ENCODE data around the gene BICDL1.
"Not testable (repeated sequence)": the region's sequence is repeated elsewhere in the genome, so short reads cannot be mapped to it uniquely, and the experiment has no call there.

The BICDL1 gene, protein sequence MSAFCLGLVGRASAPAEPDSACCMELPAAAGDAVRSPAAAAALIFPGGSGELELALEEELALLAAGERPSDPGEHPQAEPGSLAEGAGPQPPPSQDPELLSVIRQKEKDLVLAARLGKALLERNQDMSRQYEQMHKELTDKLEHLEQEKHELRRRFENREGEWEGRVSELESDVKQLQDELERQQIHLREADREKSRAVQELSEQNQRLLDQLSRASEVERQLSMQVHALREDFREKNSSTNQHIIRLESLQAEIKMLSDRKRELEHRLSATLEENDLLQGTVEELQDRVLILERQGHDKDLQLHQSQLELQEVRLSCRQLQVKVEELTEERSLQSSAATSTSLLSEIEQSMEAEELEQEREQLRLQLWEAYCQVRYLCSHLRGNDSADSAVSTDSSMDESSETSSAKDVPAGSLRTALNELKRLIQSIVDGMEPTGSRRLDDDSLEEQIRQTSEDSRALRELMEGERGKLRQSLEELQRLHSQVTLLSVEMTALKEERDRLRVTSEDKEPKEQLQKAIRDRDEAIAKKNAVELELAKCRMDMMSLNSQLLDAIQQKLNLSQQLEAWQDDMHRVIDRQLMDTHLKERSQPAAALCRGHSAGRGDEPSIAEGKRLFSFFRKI

DNA sequence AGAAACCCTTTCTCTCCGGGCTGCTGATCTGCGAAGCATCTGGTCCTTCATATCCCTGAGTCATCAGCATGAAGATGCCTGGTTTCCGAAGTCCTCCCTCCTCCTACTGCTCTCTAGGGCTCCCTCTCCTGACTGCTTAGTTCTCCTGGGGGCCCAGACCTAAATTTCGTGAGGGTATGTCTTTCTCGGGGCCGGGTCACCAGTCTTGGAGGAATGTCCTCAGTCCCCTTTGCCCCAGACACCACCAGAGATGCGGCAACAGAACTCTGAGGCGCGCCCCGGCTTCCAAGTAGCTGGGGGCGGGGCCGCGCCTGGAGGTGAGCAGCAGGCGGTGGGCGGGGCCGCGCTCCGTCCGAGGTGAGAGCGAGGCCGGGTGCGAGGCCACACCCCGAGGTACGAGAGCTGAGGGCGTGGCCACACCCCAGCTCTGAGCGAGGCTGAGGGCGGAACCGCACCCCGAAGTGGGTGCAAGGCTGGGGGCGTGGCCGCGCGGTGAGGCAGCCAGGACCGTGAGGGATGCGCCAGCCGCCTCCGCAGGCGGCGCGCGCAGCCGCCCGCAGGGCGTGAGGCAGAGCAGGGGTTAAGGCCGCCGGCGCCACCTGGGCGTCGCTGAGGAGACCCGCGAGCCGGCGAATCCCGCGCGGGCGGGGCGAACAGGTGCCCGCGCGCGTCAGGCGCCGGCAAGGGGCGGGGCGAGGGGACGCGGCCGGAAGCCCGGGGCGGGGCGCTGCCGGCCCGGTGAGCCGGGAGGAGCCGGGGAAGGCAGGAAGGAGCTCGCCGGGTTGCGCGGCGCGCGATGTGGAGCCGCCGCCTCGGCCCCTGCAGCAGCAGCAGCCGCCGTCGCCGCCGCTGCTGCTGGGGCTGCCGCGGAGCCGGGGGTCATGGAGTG lies at the start of gene BICDL1:
Gene BICDL1, plus strand, starts transcription at position 765 of the 889 bp plus-strand sequence. CDS start 633 bp downstream, outside the sequence.
- DNase-seq: peak; percentile 29

DNA sequence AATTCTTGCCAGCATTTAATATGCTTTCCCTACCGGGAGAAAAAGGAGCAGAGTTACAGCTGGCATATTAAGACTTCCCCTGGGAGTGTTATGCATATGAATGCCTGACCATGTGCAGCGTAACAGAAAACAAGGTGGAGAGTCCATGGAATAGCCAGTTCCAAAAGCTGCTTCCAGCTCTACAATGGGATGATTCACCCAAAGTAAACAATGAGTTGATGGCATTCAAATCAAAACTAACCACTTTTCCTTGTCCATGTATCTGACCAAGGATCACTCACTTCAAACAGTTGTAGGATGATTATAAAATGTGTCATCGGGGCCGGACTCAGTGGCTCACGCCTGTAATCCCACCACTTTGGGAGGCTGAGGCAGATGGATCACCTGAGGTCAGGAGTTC lies 48.1 kb upstream of the BICDL1 start:
- DNase-seq: no peak

DNA sequence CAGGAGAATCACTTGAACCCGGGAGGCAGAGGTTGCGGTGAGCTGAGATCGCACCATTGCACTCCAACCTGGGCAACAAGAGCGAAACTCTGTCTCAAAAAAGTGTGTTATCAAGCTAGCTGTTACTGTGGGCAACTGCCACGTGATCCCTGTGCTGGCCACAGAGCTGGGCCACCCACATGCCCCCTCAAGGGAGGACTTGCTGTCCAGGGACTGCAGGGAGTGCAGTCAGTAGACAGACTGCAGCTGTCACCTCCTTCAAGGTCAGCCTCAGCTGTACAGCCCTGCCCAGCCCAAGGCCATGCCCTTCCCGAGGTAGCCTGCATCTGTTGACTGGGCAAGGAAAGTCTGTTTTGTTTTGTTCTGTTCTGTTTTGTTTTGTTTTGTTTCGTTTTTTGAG lies 46.6 kb upstream of the BICDL1 start:
- no peak for DNase-seq

DNA sequence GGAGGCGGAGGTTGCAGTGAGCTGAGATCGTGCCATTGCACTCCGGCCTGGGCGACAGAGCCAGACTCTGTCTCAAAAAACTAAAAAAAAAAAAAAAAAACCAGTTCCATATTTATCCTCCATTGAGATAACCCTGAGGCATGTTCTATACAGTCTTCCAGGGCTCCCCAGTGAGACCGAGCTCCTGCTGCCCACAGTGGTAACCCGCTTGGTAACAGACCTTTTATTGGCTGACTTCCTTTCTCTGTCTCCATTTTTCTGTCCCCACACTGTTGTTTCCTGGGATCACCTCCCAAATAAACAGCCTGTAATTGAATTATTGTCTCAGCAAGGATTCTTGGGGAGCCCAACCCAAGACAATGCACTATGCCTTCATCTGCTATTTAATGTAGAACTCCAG lies 42.8 kb upstream of the BICDL1 start:
- no peak for DNase-seq

DNA sequence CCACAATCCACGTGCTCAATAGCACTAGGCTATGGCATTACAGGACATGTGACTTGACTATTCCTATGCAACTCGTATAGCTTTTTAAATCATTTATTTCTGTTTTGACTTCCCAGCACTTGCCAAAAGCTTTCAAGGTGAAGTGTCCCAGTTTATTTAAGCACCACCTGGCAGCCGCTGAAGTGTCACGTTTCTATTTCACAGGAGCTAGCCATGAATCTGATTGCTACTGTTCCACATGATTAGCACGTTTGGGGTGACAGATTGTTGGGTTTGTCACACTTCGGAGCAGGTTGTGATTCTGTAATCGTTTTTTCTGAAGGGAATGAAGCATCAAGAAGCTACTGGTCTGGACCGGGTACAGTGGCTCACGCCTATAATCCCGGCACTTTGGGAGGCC lies 39.9 kb upstream of the BICDL1 start:
- DNase-seq: no peak

DNA sequence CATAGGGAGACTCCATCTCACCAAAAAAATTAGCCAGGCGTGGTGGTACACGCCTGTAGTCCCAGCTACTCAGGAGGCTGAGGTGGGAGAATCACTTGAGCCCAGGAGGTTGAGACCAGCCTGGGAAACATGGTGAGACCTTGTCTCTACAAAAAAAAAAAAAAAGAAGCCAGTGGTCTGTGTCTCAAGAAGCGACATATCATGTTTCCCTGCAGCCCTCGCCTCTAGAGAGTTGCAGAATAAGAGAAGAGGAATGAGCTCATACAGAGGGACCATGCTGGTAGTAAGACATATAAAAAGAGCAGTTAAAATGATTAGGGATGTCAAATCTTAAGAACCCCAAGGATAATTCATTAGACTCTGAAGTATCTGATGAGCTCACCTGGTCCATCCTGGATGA lies 39.4 kb upstream of the BICDL1 start:
- no peak for DNase-seq

DNA sequence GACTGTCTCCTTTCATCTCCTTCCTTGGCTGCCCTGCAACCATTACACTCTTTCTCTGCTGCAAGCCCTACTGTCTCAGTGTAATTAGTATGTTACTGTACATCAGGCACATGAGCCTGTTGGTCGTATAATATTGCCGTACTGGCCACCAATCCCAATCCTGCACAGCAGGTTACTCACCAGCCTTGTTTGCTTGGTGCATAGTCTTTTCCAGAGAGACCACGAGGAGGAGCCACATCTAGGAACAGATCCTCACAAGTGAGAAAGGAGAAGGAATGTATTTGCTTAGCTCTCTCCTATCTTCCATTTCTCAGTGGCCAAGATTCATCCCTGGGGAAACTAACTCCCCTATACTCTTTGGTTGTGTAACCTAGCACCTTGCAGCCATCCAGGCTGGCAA lies 33.0 kb upstream of the BICDL1 start:
- no peak for DNase-seq

DNA sequence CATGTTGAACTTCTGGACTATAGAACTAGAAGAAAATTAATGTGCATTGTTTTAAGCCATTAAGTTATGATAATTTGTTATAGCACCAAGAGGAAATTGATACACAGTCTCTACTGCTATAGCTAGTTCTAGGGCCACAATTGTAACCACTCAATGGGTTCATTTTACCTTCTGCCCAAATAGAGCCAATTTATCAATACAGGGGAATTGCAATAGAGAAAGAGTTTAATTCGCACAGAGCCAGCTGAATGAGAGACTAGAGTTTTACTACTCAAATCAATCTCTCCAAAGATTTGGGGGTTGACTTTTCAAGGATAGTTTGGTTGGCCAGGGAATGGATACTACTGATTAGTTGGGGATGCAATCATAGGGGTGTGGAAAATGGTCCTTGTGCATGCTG lies 31.9 kb upstream of the BICDL1 start:
- no peak for DNase-seq

DNA sequence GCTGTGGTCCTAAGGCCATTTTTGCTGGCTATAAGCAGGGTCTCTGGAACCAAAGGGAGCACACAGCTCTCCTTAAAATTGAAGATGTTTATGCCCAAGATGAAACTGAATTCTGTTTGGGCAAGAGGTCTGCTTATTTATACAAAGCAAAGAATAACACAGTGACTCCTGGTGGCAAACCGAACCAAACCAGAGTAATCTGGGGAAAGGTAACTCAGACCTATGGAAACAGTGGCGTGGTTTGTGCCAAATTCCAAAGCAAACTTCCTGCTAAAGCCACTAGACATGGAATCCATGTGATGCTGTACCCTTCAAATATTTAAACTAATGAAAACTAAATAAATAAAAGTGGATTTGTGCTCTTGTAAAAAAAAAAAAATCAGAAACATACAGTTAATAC lies 29.6 kb upstream of the BICDL1 start:
- DNase-seq: no peak

DNA sequence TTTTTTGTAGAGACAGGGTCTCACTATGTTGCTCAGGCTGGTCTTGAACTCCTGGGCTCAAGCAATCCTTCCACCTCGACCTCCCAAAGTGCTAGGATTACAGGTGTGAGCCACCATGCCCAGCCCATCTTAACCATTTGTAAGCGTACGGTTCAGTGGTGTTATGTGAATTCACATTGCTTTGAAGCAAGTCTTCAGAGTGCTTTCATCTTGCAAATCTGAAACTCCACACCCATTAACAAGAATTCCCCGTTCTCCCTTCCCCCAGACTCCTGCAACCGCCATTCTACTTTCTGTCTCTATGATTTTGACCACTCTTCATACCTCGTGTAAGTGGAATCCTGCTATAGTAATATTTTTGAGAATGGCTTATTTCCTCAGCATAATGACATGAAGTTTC lies 24.9 kb upstream of the BICDL1 start:
- no peak for DNase-seq

DNA sequence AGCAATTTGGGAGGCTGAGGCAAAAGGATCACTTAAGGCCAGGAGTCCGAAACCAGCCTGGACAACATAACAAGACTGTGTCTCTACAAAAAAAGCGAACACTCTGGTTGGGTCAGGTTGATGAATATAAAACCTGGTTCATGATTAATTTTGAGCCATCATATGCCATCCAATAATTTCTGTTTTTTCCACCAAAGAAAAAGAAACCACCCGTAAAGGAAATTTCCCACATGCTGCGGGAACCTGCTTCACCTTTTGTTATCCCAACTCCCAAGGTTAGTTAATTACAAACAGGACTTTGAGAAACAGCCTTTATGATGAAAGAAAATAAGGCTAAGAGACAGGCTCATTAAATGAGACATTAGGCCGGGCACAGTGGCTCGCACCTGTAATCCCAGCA lies 24.1 kb upstream of the BICDL1 start:
- no peak for DNase-seq

DNA sequence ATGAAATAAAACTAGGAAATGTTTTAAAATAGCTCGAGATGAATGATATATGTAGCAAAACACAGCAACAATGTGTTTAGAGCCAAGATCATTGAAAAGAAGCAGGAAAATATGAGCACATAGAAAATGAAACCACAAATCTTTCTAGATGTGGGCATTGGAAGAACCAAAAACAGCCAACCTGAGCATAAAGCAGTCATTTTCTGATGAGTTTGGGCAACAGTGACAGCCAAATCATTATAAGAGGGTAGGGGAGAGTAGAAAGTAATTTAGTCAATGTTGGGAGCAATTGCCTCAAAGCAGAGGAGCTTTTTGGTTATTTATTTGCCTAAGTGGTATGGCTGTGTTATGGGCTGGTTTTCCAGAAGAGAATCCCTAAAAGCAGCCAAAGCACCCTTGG lies 8.8 kb upstream of the BICDL1 start:
- DNase-seq: no peak

DNA sequence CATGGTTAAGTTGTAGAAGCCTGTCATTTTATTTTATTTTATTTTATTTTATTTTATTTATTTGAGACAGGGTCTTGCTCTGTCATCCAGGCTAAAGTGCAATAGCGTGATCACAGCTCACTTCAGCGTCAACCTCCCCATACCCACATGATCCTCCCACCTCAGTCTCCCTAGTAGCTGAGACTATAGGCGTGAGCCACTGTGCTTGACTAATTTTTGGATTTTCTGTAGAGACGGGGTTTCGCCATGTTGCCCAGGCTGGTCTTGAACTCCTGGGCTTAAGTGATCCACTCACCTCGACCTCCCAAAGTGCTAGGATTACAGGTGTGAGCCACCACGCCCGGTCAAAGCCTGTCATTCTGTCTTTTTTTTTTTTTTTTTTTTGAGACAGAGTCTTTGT lies 8.3 kb upstream of the BICDL1 start:
- DNase-seq: not testable (repeated sequence)

DNA sequence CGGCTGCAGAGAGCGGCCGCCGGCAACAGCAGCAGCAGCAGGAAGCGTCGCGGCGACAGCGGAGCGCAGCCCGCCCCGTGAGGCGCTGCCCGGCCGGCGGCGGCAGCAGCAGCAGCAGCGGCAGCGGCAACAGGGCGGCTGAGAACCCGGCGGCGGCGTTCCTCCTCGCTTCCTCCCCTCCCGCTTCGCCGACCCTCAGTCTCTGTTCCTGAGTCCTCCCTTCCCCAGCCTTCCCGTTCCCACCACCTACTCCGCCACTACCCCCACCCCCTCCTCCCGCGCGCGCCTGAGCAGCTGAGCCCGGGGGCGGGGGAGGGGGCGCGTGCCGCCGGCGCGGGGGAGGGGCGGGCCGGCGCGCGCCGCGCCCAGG lies 310 bp downstream of the BICDL1 start:
- DNase-seq: peak; percentile 40

DNA sequence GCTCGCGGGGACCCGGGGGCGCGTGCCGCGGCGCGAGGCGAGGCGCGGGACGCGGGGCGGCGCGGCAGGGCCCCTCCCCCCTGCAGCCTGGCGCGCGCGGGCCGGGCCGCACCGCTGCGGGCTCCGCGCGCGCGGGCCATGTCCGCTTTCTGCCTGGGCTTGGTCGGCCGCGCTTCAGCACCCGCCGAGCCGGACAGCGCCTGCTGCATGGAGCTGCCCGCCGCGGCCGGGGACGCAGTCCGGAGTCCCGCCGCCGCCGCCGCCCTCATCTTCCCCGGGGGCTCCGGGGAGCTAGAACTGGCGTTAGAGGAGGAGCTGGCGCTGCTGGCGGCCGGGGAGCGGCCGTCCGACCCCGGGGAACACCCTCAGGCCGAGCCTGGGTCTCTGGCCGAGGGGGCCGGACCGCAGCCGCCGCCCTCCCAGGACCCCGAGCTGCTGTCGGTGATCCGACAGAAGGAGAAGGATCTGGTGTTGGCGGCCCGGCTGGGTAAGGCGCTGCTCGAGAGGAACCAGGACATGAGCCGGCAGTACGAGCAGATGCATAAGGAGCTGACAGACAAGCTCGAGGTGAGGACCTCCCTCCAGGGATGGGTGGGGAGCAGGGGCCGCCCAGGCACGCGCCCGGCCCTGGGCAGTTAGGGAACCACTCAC lies 820 bp downstream of the BICDL1 start:
- peak; percentile 83 for DNase-seq

DNA sequence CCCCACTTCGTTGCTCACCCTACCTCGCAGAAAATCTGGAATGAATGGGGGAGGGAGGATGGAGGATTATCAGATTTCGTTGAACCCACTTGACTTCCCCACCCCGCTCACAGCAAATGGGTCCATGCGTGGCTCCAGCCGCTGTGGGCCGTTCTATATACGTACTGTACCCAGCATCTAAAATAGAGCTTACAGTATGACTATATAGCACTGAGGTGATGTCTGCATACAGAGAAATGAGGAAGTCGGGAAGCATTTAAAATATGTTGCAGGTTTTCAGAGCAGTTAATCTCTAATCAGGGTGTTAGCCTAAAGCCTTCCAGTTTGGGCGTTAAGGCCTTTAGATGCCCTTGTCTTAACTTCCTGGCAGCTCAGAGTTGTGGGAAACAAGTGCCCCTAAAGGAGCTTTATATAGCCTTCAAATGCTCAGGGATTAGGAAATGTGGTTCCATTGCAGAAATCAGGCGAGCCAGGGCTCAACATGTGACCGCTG lies 1.4 kb downstream of the BICDL1 start:
- no peak for DNase-seq

DNA sequence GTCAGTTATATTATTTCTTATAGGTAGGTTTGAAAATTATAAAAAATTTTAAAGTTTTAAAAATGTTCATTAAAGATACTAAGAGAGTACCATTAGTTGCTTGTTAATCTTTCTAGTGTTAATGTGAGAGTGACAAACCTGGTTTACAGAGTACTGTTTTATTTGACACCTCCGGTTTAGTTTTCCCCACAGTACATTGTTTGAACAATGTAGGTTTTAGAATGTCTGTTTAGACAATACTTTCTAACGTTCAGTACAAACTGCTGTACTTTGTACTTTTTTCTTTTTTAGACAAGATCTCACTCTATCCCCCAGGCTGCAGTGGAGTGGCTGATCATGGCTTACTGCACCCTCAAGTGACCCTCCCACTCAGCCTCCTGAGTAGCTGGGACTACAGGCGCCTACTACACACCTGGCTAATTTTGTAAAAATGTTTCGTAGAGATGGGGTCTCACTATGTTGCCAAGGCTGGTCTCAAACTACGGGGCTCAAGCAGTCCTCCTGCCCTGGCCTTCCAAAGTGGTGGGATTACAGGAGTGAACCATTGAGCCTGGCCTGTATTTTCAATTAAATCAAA lies 3.2 kb downstream of the BICDL1 start:
- DNase-seq: no peak

DNA sequence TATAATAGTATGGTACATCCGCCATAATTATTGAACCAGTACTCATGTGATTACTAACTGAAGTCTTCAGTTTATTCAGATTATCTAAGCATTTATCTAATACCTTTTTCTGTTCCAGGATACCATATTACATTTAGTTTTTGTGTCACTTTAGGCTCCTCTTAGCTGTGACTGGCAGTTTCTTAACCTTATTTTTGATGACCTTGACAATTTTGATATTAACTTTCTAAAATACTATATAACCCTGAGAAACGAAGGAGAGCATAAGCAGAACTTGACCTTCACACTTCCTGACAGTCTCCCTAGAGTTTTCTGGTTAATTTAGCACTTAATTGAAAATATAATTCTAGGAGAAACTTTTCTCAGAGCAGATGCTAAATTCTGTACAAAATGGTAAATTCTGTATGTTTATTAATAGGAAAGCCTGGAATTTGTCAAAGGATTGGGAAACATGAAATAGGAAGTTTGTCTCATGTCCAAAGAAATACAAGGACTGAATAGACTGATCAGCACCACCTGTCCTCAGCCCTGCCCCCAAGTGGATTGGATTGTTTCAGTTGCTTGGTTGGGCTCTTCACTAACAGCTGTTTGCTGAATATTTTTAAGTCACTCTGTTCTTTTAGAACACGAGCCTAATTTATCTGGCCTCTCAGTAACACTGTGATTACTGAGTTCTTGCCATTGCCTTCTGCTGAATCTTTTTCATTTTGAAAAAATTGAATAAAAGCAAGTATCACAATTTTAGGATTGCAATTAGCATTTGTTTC lies 6.0 kb downstream of the BICDL1 start:
- DNase-seq: no peak

DNA sequence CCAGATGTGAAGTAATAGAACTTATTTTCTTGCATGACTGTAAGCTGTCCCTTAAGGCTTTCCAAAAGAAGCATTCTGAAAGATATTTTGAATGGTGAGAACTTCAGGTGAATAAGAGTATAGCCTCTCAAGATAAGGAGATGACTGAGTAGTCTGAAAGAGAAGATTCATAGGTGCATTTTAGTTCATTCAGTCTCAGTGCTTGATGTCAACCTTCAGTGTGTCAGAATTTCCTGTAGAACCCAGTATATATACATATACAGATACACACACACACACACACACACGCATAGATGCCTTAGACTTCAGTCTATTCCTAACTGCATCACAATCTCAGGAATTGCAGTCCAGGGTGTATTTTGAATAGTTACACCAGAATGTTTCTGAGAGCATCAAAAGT lies 7.4 kb downstream of the BICDL1 start:
- DNase-seq: no peak

DNA sequence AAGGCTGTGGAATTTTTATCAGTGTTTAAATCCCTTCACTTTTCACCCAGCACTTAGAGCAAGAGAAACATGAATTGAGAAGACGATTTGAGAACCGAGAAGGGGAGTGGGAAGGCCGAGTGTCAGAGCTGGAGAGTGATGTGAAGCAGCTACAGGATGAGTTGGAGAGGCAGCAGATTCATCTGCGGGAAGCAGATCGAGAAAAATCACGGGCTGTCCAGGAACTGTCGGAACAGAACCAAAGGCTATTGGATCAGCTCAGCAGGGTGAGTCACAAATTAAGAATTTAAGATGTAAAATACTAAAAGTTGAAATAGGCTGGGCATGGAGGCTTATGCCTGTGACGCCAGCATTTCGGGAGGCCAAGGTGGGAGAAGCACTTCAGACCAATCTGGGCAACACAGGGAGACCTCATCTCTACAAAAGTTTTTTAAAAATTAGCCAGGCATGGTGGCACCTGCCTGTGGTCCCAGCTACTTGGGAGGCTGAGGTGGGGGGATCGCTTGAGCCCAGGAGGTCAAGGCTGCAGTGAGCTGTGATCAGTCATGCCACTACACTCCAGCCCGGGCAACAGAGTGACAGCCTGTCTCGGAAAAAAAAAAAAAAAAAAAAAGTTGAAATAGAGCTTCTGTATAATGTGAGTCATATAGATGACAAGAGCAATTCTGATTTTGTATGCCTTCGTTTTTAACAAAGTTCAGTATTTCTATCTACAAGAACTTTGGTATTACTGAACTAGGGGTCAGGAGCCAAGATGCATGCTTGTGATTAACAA lies 9.6 kb downstream of the BICDL1 start:
- DNase-seq: no peak

DNA sequence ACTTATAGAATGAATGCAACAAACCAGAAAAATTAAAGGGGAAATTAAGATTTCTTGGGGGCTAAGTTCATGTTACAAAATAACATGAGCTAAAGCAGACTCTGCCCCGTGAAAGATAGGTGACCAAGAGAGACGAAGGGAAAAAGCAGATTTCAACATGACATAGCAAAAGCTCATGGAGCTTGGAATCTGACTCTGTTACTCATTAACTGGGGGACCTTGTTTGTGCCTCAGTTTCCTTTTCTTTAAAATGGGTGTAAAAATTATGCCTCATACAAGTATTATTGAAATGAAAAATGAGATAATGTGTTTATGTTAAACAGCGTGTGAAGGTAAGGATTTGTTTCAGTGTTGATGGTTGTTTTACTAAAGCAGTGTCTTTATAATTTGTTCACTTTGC lies 11.5 kb downstream of the BICDL1 start:
- DNase-seq: no peak
